Measurements from ENCODE around the gene ENHO.

The ENHO gene
- 0 reads per million in 2 donors for total RNA-seq

GRCh38 chr9:34522971-34523797 is at the start of gene ENHO:
Gene ENHO (minus strand): TSS chr9:34522990. CDS start chr9:34521695, 1,295 bp downstream.
- DNase-seq: peak; percentile 81 to 90 (median 83)

GRCh38 chr9:34572092-34572491 is 49.3 kb upstream of the ENHO start:
- no peak for DNase-seq

- no peak for DNase-seq
These were observed 48.7 kb upstream of the ENHO start for GRCh38 chr9:34571481-34571810.

GRCh38 chr9:34570809-34571480 is 48.2 kb upstream of the ENHO start:
- DNase-seq: no peak

- no peak for DNase-seq
These were observed 47.6 kb upstream of the ENHO start for GRCh38 chr9:34570376-34570775.

- DNase-seq: no peak
These were observed 46.0 kb upstream of the ENHO start for GRCh38 chr9:34568774-34569173.

- no peak for DNase-seq
These were observed 45.3 kb upstream of the ENHO start for GRCh38 chr9:34568133-34568532.

GRCh38 chr9:34566972-34567371 is 44.2 kb upstream of the ENHO start:
- DNase-seq: no peak

GRCh38 chr9:34566322-34566721 is 43.5 kb upstream of the ENHO start:
- DNase-seq: no peak

- DNase-seq: no peak
These were observed 43.1 kb upstream of the ENHO start for GRCh38 chr9:34565856-34566255.

GRCh38 chr9:34564617-34565016 is 41.8 kb upstream of the ENHO start:
- DNase-seq: no peak

GRCh38 chr9:34563262-34563661 is 40.5 kb upstream of the ENHO start:
- no peak for DNase-seq

GRCh38 chr9:34562135-34562745 is 39.5 kb upstream of the ENHO start:
- DNase-seq: no peak

- DNase-seq: no peak
These were observed 37.9 kb upstream of the ENHO start for GRCh38 chr9:34560599-34561214.

- DNase-seq: no peak
These were observed 37.0 kb upstream of the ENHO start for GRCh38 chr9:34559624-34560455.

- no peak for DNase-seq
These were observed 36.3 kb upstream of the ENHO start for GRCh38 chr9:34558919-34559623.

GRCh38 chr9:34558364-34558763 is 35.6 kb upstream of the ENHO start:
- DNase-seq: no peak

GRCh38 chr9:34557426-34558321 is 34.9 kb upstream of the ENHO start:
- no peak for DNase-seq

GRCh38 chr9:34556949-34557348 is 34.2 kb upstream of the ENHO start:
- no peak for DNase-seq

GRCh38 chr9:34555936-34556525 is 33.2 kb upstream of the ENHO start:
- DNase-seq: no peak

All from T-helper 2 cell (primary cell).